CD4-positive, alpha-beta T cell treated with Interferon gamma for 1 hour (primary cell): ENCODE results near the gene KRTAP1-1.
"Not testable (repeated sequence)": the region's sequence is repeated elsewhere in the genome, so short reads cannot be mapped to it uniquely, and the experiment has no call there.

Source experiments
- DNase-seq: peaks from one replicate; pipeline ENCODE4 v3.0.0-alpha.2; 2020

KRTAP1-1 gene

GRCh38 chr17:41040783-41041571 is at the start of gene KRTAP1-1:
TSS of gene KRTAP1-1 (minus strand) at chr17:41041450. CDS start at chr17:41041397, 53 bp downstream.
- not testable (repeated sequence) for DNase-seq

GRCh38 chr17:41088760-41089352 is 47.6 kb upstream of the KRTAP1-1 start:
- DNase-seq = not testable (repeated sequence)

- not testable (repeated sequence) for DNase-seq
Measured at GRCh38 chr17:41084100-41084856, 43.0 kb upstream of the KRTAP1-1 start, which contains the start of gene KRTAP4-7. TSS of gene KRTAP4-7 (plus strand) at chr17:41084150. CDS start at chr17:41084207, 57 bp downstream.

GRCh38 chr17:41083427-41083826 is 42.2 kb upstream of the KRTAP1-1 start:
- not testable (repeated sequence) for DNase-seq

GRCh38 chr17:41082626-41083025 is 41.4 kb upstream of the KRTAP1-1 start:
- no peak for DNase-seq

- no peak for DNase-seq
Measured at GRCh38 chr17:41076788-41077187, 35.5 kb upstream of the KRTAP1-1 start.

- DNase-seq = no peak
Measured at GRCh38 chr17:41073676-41074075, 32.4 kb upstream of the KRTAP1-1 start.

GRCh38 chr17:41071606-41072360 is 30.5 kb upstream of the KRTAP1-1 start:
- DNase-seq = no peak

- DNase-seq = no peak
Measured at GRCh38 chr17:41069031-41069430, 27.8 kb upstream of the KRTAP1-1 start.

GRCh38 chr17:41067281-41067680 is 26.0 kb upstream of the KRTAP1-1 start:
- DNase-seq = no peak

- no peak for DNase-seq
Measured at GRCh38 chr17:41065829-41066624, 24.8 kb upstream of the KRTAP1-1 start, which contains the start of gene KRTAP2-4. TSS of gene KRTAP2-4 (minus strand) at chr17:41065879. CDS start at chr17:41065845, 34 bp downstream.

GRCh38 chr17:41065016-41065689 is 23.9 kb upstream of the KRTAP1-1 start:
- DNase-seq = not testable (repeated sequence)

- no peak for DNase-seq
Measured at GRCh38 chr17:41064301-41064700, 23.1 kb upstream of the KRTAP1-1 start.

- DNase-seq = no peak
Measured at GRCh38 chr17:41063449-41063848, 22.2 kb upstream of the KRTAP1-1 start.

GRCh38 chr17:41061964-41062363 is 20.7 kb upstream of the KRTAP1-1 start:
- no peak for DNase-seq

- DNase-seq = no peak
Measured at GRCh38 chr17:41060052-41060604, 18.9 kb upstream of the KRTAP1-1 start, which contains the start of gene KRTAP2-3. TSS of gene KRTAP2-3 (minus strand) at chr17:41060114. CDS start at chr17:41060050, 64 bp downstream.

- not testable (repeated sequence) for DNase-seq
Measured at GRCh38 chr17:41059276-41060051, 18.2 kb upstream of the KRTAP1-1 start.

- DNase-seq = no peak
Measured at GRCh38 chr17:41058741-41059140, 17.5 kb upstream of the KRTAP1-1 start.

GRCh38 chr17:41057547-41057946 is 16.3 kb upstream of the KRTAP1-1 start:
- no peak for DNase-seq

GRCh38 chr17:41055130-41055529 is 13.9 kb upstream of the KRTAP1-1 start, which contains the start of gene KRTAP2-2:
TSS of gene KRTAP2-2 (minus strand) at chr17:41055230. CDS start at chr17:41055211, 19 bp downstream.
- DNase-seq = not testable (repeated sequence)
